ENCODE measurements around the gene CCDC90B. TPM values are rescaled to one million over a fixed set of nuclear protein-coding genes. Genes with fewer than 3 reads are reported as not detected.

The CCDC90B gene
- total and polyA plus RNA-seq, 9 donors: 23.0 to 68.0 (median 35.9) TPM

DNA sequence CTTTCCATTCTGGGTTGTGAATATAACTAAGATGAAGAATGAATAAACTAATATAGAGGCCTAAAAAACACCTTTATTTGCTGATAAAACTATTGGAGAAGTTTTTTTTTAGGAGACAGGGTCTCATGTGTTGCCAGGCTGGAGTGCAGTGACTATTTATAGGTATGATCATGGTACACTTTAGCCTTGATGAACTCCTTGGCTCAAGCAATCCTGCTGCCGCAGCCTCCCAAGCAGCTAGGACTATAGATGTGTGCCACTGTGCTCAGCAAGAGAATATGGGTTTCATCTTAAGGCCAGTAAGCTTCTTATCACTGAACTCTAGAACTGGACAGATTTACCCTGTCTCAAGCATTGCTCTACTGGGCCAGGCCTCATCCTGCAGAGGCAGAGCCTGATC lies 26.6 kb downstream of the CCDC90B start:
- TF ChIP-seq POLR2A (IDR thresholded peaks at IDR 0.05) (no peak), EP300 (IDR thresholded peaks at IDR 0.05) (no peak)
- TF ChIP-seq, protein P1, sequence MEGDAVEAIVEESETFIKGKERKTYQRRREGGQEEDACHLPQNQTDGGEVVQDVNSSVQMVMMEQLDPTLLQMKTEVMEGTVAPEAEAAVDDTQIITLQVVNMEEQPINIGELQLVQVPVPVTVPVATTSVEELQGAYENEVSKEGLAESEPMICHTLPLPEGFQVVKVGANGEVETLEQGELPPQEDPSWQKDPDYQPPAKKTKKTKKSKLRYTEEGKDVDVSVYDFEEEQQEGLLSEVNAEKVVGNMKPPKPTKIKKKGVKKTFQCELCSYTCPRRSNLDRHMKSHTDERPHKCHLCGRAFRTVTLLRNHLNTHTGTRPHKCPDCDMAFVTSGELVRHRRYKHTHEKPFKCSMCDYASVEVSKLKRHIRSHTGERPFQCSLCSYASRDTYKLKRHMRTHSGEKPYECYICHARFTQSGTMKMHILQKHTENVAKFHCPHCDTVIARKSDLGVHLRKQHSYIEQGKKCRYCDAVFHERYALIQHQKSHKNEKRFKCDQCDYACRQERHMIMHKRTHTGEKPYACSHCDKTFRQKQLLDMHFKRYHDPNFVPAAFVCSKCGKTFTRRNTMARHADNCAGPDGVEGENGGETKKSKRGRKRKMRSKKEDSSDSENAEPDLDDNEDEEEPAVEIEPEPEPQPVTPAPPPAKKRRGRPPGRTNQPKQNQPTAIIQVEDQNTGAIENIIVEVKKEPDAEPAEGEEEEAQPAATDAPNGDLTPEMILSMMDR (IDR thresholded peaks at IDR 0.05): no peak
- Histone ChIP-seq H3K36me3 (no peaks in the 10 kb centered on the region), H3K4me3 (no peak overlapping the region), H3K27me3 (no peaks in the 10 kb centered on the region), H3K27ac (no peak overlapping the region), H3K9me3 (no peaks in the 10 kb centered on the region), H3K4me1 (ENCODE audit: insufficient read depth) (no peaks in the 10 kb centered on the region)
- no peak for DNase-seq
- intact Hi-C loops (cut with DNase I): loop anchor here in 2 of 4 donors (5.0 to 10.0 kb wide), 2 partner anchors 355 to 357 kb away; partner anchors contain the start of genes DDIAS (in 2 of the 2) and PRCP (in 2 of the 2)
- 100% methylated on average over 1 of the region's 1 CpG for WGBS, 3 donors

DNA sequence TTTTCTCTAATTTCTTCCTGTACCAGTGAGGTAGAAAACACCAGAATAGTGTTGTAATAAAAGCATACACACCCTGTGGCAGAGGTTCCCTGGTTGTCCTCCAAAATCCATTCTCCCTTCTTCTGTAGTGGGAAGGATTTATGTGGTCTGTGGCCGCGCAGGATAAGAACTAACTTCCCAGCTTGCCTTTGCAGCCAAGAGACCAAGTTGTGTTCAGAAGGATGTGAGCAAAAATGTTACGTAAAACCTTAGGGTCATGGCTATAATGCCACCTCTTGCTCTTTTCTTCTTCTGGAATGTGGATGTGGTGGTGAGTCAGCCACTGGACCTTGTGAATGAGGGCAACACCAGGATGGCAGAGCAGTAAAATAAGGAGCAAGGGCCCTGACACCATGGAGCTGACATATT lies 28.4 kb downstream of the CCDC90B start:
- H3K4me3 ChIP-seq: no peak overlapping the region

DNA sequence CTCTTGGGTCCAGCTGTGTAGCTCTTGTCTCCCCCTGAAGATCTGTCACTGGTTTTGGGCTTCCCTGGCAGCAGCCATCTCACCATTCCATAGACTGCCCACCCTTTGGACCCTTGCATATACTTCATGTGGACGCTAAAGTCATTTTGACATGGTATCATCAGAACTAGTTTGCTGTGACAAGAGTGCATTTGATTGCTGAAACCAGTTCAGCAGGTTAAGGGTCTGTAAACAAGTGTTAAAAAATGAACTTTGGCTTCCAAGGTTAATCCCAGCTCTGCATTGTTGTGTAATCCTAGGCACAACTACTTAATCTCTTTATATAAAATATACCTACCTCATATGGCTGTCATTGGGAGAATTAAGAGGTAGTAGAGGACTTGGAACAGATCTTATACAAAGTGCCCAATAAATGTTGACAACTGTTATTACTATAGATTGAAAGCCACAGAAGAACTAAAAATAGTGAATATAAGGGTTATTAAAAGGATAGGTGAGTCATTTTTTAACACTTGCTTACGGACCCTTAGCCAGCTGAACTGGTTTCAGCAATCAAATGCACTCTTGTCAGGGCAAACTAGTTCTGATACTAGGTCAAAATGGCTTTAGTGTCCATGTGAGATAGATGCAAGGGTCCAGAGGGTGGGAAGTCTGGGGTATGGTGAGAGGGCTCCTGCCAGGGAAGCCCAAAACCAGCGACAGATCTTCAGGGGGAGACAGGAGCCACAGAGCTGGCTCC lies 29.4 kb downstream of the CCDC90B start:
- peak overlapping the region in 1 of 2 donors; percentile 26 for H3K27ac ChIP-seq
- H3K4me1 ChIP-seq (ENCODE audit: insufficient read depth): no peaks in the 10 kb centered on the region
- H3K27me3 ChIP-seq: no peaks in the 10 kb centered on the region
- intact Hi-C loops (cut with DNase I): loop anchor here in 2 of 4 donors (5.0 to 10.0 kb wide), 2 partner anchors 352 to 354 kb away; partner anchors contain the start of genes DDIAS (in 2 of the 2) and PRCP (in 2 of the 2)
- no peaks in the 10 kb centered on the region for H3K36me3 ChIP-seq
- no peak for DNase-seq
- 71 to 77% (median 73%) methylated on average over 3 of the region's 3 CpGs for WGBS, 3 donors
- H3K9me3 ChIP-seq: no peaks in the 10 kb centered on the region
- TF ChIP-seq, protein P1 (IDR thresholded peaks at IDR 0.05): no peak
- TF ChIP-seq POLR2A (IDR thresholded peaks at IDR 0.05): no peak
- H3K4me3 ChIP-seq: no peak overlapping the region

More for the DNA sequence above, 28.4 kb downstream of the CCDC90B start:
- Histone ChIP-seq H3K27ac (peak overlapping the region in 1 of 2 donors; percentile 7), H3K9me3 (no peaks in the 10 kb centered on the region), H3K27me3 (no peaks in the 10 kb centered on the region), H3K4me1 (ENCODE audit: insufficient read depth) (no peaks in the 10 kb centered on the region), H3K36me3 (no peaks in the 10 kb centered on the region)
- intact Hi-C loops (cut with DNase I): loop anchor here in 2 of 4 donors (5.0 to 10.0 kb wide), 2 partner anchors 353 to 355 kb away; partner anchors contain the start of genes DDIAS (in 2 of the 2) and PRCP (in 2 of the 2)
- DNase-seq: peak in 2 of 5 donors; percentile 15 to 27
- TF ChIP-seq EP300 (IDR thresholded peaks at IDR 0.05) (no peak), POLR2A (IDR thresholded peaks at IDR 0.05) (no peak)
- TF ChIP-seq, protein P1 (IDR thresholded peaks at IDR 0.05): no peak
- WGBS, 3 donors: 39 to 76% (median 60%) methylated on average over 3 of the region's 3 CpGs

DNA sequence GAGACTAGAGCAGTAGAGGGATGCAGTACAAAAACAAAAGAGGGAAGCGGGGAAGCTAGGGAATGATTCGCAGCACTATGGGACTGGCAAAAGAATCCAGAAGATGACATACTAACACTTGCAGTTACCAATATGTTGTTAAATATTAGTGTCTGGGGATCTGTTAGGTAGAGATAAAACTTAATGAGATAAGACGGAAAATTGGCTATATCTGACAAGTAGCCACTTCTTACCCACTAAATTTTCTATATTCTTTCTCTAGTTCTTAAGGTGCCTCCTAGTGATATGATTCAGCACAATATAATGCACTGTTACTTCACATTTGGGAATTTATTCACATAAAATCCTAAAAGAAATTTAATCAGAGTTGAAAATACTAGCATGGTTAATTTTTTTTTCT lies 30.8 kb downstream of the CCDC90B start:
- intact Hi-C loops (cut with DNase I): loop anchor here in 2 of 4 donors (5.0 to 10.0 kb wide), 2 partner anchors 351 to 353 kb away; partner anchors contain the start of genes DDIAS (in 2 of the 2) and PRCP (in 2 of the 2)
- Histone ChIP-seq H3K27ac (no peak overlapping the region), H3K27me3 (no peaks in the 10 kb centered on the region), H3K9me3 (no peaks in the 10 kb centered on the region), H3K4me1 (ENCODE audit: insufficient read depth) (no peaks in the 10 kb centered on the region), H3K36me3 (no peaks in the 10 kb centered on the region), H3K4me3 (no peak overlapping the region)
- TF ChIP-seq EP300 (IDR thresholded peaks at IDR 0.05) (no peak), POLR2A (IDR thresholded peaks at IDR 0.05) (no peak)
- TF ChIP-seq, protein P1 (IDR thresholded peaks at IDR 0.05): no peak
- no peak for DNase-seq
- WGBS, 3 donors: 91 to 95% (median 93%) methylated on average over 3 of the region's 3 CpGs
